GM12873 (cell line): Measurements from ENCODE around the gene PRELID1.

ENCODE experiments used
- CTCF ChIP-seq: IDR thresholded peaks from 2 replicates; pipeline ENCODE4 v1.5.1; 2012; ENCODE audit warnings: low read depth, mild to moderate bottlenecking, moderate library complexity, low read length, control low read depth; ENCODE audit not compliant: insufficient read depth; ENCODE audit errors: missing control alignments

The PRELID1 gene

GRCh38 chr5:177269976-177270375 lies 33.6 kb upstream of the PRELID1 start:
- TF ChIP-seq CTCF = no peak

GRCh38 chr5:177270653-177271052 lies 32.9 kb upstream of the PRELID1 start:
- TF ChIP-seq CTCF = no peak

GRCh38 chr5:177271113-177271512 lies 32.5 kb upstream of the PRELID1 start:
- no peak for TF ChIP-seq CTCF

GRCh38 chr5:177275883-177276282 lies 27.7 kb upstream of the PRELID1 start:
- no peak for TF ChIP-seq CTCF

- no peak for TF ChIP-seq CTCF
Observed at GRCh38 chr5:177276886-177277285, 26.7 kb upstream of the PRELID1 start.

GRCh38 chr5:177288191-177288590 lies 15.4 kb upstream of the PRELID1 start:
- TF ChIP-seq CTCF = no peak

GRCh38 chr5:177290816-177291596 lies 12.6 kb upstream of the PRELID1 start:
- no peak for TF ChIP-seq CTCF
